Small intestine (tissue), 7 donors: Measurements from ENCODE around the gene STXBP5. TPM values are rescaled to one million over a fixed set of nuclear protein-coding genes. Genes with fewer than 3 reads are reported as not detected.

ENCODE experiments used
- DNase-seq, 2 donors: peaks; one replicate each; pipeline versions ENCODE4 v3.0.0 to v3.0.0-alpha.2; 2013
- FAIRE-seq: peaks from 2 replicates; lab custom pipeline; 2012; peaks lifted over from hg19 to GRCh38; lab: Jason Lieb, UNC
- H3K27ac ChIP-seq, 3 donors: one replicate each; pipeline ENCODE4 v1.5.1; 2013; ENCODE audit warnings: low read length in 2 of 3, mild to moderate bottlenecking in 2 of 3, control low read depth in 1 of 3, inconsistent platforms in 1 of 3, low read depth in 1 of 3, moderate library complexity in 1 of 3
- H3K27me3 ChIP-seq, 3 donors: one replicate each; pipeline ENCODE4 v1.6.1; 2013; ENCODE audit warnings: low read length in 3 of 3, inconsistent platforms in 1 of 3; ENCODE audit not compliant: control insufficient read depth in 3 of 3, insufficient read depth in 3 of 3
- H3K36me3 ChIP-seq, 3 donors: one replicate each; pipeline ENCODE4 v1.6.1; 2013; ENCODE audit warnings: low read length in 3 of 3, inconsistent platforms in 1 of 3, low read depth in 1 of 3, mild to moderate bottlenecking in 1 of 3, moderate library complexity in 1 of 3; ENCODE audit not compliant: control insufficient read depth in 3 of 3, insufficient read depth in 2 of 3
- H3K4me1 ChIP-seq, 3 donors: one replicate each; pipeline ENCODE4 v1.6.1; 2013; ENCODE audit warnings: low read length in 2 of 3, inconsistent platforms in 1 of 3, low read depth in 1 of 3, mild to moderate bottlenecking in 1 of 3, moderate library complexity in 1 of 3; ENCODE audit not compliant: control insufficient read depth in 3 of 3, insufficient read depth in 2 of 3
- H3K4me3 ChIP-seq, 3 donors: one replicate each; pipeline ENCODE4 v1.5.1; 2013; ENCODE audit warnings: low read length in 3 of 3, control low read depth in 1 of 3, inconsistent platforms in 1 of 3, low read depth in 1 of 3, mild to moderate bottlenecking in 1 of 3, moderate library complexity in 1 of 3
- H3K9me3 ChIP-seq, 2 donors: one replicate each; pipeline ENCODE4 v1.6.1; 2013; ENCODE audit warnings: low read depth in 1 of 2, low read length in 1 of 2; ENCODE audit not compliant: control insufficient read depth in 2 of 2, insufficient read depth in 1 of 2
- WGBS, 3 donors: extraction: QIAGEN DNeasy Blood & Tissue Kit; methylation state at CpG; one replicate each; pipeline ENCODE4 v1.1.7; 2013; 5-methylcytosine and 5-hydroxymethylcytosine counted together
- polyA plus RNA-seq, 4 donors: library from polyadenylated mRNA; stranded (reverse) in 3 of 4; unstranded in 1 of 4; fragments of 200-250 nt in 3 of 4; fragments of 120-200 nt in 1 of 4; gene quantifications; one replicate each; pipeline versions ENCODE4 v1.2.1 to v1.2.3, GENCODE V29; 2013
- donor health status: healthy with polysubstance abuse.
- donor health status: control.
- donor health status: control.
- donor health status: Bipolar disorder and iron deficiency.
- donor health status: healthy.

STXBP5 gene
- polyA plus RNA-seq, 4 donors = 10.8 to 25.0 (median 16.6) TPM

- Histone ChIP-seq H3K4me3 (no peak overlapping the region), H3K36me3 (no peaks in the 10 kb centered on the region), H3K9me3 (no peaks in the 10 kb centered on the region), H3K27ac (no peak overlapping the region), H3K4me1 (no peaks in the 10 kb centered on the region), H3K27me3 (no peaks in the 10 kb centered on the region)
- FAIRE-seq = no peak
- 95 to 100% (median 100%) methylated on average over 1 of the region's 1 CpG for WGBS, 3 donors
- DNase-seq = no peak
Observed at GRCh38 chr6:147170269-147170668, 33.9 kb upstream of the STXBP5 start.

GRCh38 chr6:147173140-147173539 is 31.1 kb upstream of the STXBP5 start:
- 84 to 88% (median 85%) methylated on average over 5 of the region's 5 CpGs for WGBS, 3 donors
- H3K36me3 ChIP-seq = no peaks in the 10 kb centered on the region
- DNase-seq (no peak), FAIRE-seq (no peak)
- H3K27me3 ChIP-seq = no peaks in the 10 kb centered on the region
- no peak overlapping the region for H3K4me3 ChIP-seq
- H3K9me3 ChIP-seq = no peaks in the 10 kb centered on the region
- no peak overlapping the region for H3K27ac ChIP-seq
- no peaks in the 10 kb centered on the region for H3K4me1 ChIP-seq

GRCh38 chr6:147173675-147174308 is 30.4 kb upstream of the STXBP5 start:
- H3K27me3 ChIP-seq = no peaks in the 10 kb centered on the region
- no peak for FAIRE-seq
- WGBS, 3 donors = 92 to 97% (median 93%) methylated on average over 3 of the region's 3 CpGs
- DNase-seq = no peak
- no peak overlapping the region for H3K4me3 ChIP-seq
- H3K27ac ChIP-seq = no peak overlapping the region
- no peaks in the 10 kb centered on the region for H3K9me3 ChIP-seq
- no peaks in the 10 kb centered on the region for H3K4me1 ChIP-seq
- no peaks in the 10 kb centered on the region for H3K36me3 ChIP-seq

- DNase-seq (no peak), FAIRE-seq (no peak)
- Histone ChIP-seq H3K27me3 (no peaks in the 10 kb centered on the region), H3K4me1 (no peaks in the 10 kb centered on the region), H3K36me3 (no peaks in the 10 kb centered on the region), H3K27ac (no peak overlapping the region), H3K9me3 (no peaks in the 10 kb centered on the region), H3K4me3 (no peak overlapping the region)
- 5 to 17% (median 10%) methylated on average over 1 of the region's 1 CpG for WGBS, 3 donors
Observed at GRCh38 chr6:147176795-147177194, 27.4 kb upstream of the STXBP5 start.

DNA sequence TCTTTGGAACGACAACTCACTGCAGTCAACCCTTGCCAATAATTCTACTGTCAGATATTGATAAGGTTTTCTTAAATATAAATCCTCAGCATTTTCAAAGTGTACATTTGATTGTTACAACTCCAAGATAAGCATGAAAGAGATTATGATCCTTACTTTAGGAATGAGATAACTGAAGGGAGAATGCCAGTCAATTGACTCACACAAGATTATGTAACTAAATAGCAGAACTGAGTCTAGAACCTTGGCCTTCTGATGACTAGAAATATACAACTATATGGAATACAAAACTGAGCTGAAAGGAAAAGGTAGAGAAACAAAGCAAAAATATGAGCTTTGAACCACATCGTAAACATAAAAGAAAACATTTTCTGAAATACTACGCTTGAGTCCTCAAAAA is 26.9 kb upstream of the STXBP5 start:
- DNase-seq (peak in 1 of 2 donors; percentile 55), FAIRE-seq (no peak)
- H3K27ac ChIP-seq = no peak overlapping the region
- no peaks in the 10 kb centered on the region for H3K36me3 ChIP-seq
- H3K9me3 ChIP-seq = no peaks in the 10 kb centered on the region
- no peaks in the 10 kb centered on the region for H3K4me1 ChIP-seq
- H3K4me3 ChIP-seq = no peak overlapping the region
- 72 to 87% (median 77%) methylated on average over 3 of the region's 3 CpGs for WGBS, 3 donors
- no peaks in the 10 kb centered on the region for H3K27me3 ChIP-seq

- H3K4me3 ChIP-seq = no peak overlapping the region
- H3K27me3 ChIP-seq = no peaks in the 10 kb centered on the region
- H3K9me3 ChIP-seq = no peaks in the 10 kb centered on the region
- no peaks in the 10 kb centered on the region for H3K36me3 ChIP-seq
- no peaks in the 10 kb centered on the region for H3K4me1 ChIP-seq
- DNase-seq (no peak), FAIRE-seq (no peak)
- no peak overlapping the region for H3K27ac ChIP-seq
Observed at GRCh38 chr6:147178355-147178754, 25.9 kb upstream of the STXBP5 start.

DNA sequence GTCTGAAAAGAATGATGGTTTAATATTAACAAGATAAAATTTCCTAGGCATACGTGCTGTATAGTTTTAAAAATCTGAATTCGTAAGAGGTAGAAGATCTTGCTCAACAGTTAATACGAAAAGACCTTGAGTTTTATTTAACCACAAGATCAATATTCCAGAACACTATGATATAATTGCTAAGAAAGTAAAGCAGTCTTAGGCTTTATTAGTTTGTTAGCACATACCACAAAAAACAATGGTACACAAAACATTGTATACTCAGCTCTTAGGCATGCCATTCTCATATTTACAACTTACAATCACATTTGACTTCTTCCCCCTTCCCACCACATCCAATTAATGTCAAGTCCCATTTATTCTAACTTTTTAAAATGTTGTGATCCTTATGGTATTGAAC is 24.4 kb upstream of the STXBP5 start:
- Histone ChIP-seq H3K9me3 (no peaks in the 10 kb centered on the region), H3K27me3 (no peaks in the 10 kb centered on the region), H3K36me3 (no peaks in the 10 kb centered on the region), H3K27ac (no peak overlapping the region), H3K4me3 (no peak overlapping the region), H3K4me1 (no peaks in the 10 kb centered on the region)
- DNase-seq (no peak), FAIRE-seq (no peak)
- 79 to 87% (median 85%) methylated on average over 3 of the region's 3 CpGs for WGBS, 3 donors

GRCh38 chr6:147180926-147181325 is 23.3 kb upstream of the STXBP5 start:
- WGBS, 3 donors = 78 to 83% (median 81%) methylated on average over 7 of the region's 7 CpGs
- H3K4me3 ChIP-seq = no peak overlapping the region
- H3K27ac ChIP-seq = no peak overlapping the region
- no peaks in the 10 kb centered on the region for H3K27me3 ChIP-seq
- no peaks in the 10 kb centered on the region for H3K4me1 ChIP-seq
- DNase-seq = no peak
- no peaks in the 10 kb centered on the region for H3K36me3 ChIP-seq
- no peaks in the 10 kb centered on the region for H3K9me3 ChIP-seq
- FAIRE-seq = no peak

DNA sequence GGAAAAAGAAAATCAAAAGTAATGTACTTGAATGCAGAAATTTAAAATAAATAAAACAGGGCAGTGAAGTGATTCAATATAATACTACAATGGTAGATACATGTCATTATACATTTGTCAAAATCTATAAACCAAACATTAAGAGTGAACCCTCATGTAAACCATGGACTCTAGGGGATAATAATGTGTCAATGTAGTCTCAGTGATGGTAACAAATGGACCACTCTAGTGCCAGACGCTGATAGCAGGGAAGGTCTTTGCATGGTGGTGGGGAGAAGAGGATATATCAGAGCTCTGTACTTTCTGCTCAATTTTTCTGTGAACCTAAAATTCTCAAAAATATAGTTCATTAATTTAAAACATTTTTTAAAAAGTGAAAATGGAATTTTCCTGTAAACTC is 19.8 kb upstream of the STXBP5 start:
- no peaks in the 10 kb centered on the region for H3K27me3 ChIP-seq
- peak; percentile 44 for FAIRE-seq
- H3K4me3 ChIP-seq = no peak overlapping the region
- WGBS, 3 donors = 92 to 96% (median 96%) methylated on average over 1 of the region's 1 CpG
- H3K9me3 ChIP-seq = no peaks in the 10 kb centered on the region
- H3K4me1 ChIP-seq = no peaks in the 10 kb centered on the region
- DNase-seq = no peak
- no peak overlapping the region for H3K27ac ChIP-seq
- no peaks in the 10 kb centered on the region for H3K36me3 ChIP-seq
